GM10266 (cell line): ENCODE results near the gene TUBB6.

Experiments
- DNase-seq: peaks from one replicate; pipeline ENCODE4 v3.0.0; 2012; ENCODE audit errors: extremely low spot score
- CTCF ChIP-seq: IDR thresholded peaks from 2 replicates; pipeline ENCODE4 v1.5.1; 2012; ENCODE audit warnings: mild to moderate bottlenecking, low read depth; ENCODE audit not compliant: control insufficient read depth, insufficient read depth; ENCODE audit errors: missing control alignments

TUBB6 gene

GRCh38 chr18:12327510-12328178, 19.6 kb downstream of the TUBB6 start:
- peak; percentile 85 for DNase-seq

GRCh38 chr18:12328179-12328823, 20.3 kb downstream of the TUBB6 start:
- DNase-seq, result no peak
- TF ChIP-seq CTCF, result no peak

More at GRCh38 chr18:12327510-12328178, 19.6 kb downstream of the TUBB6 start:
- peak; percentile 87 for TF ChIP-seq CTCF

- TF ChIP-seq CTCF, result no peak
- no peak for DNase-seq
These were observed 21.2 kb downstream of the TUBB6 start for GRCh38 chr18:12329125-12329698.

- no peak for DNase-seq
- TF ChIP-seq CTCF, result no peak
These were observed 22.7 kb downstream of the TUBB6 start for GRCh38 chr18:12330766-12331165.

GRCh38 chr18:12333506-12334290, 25.7 kb downstream of the TUBB6 start:
- no peak for DNase-seq
- TF ChIP-seq CTCF, result no peak

GRCh38 chr18:12334366-12334808, 26.3 kb downstream of the TUBB6 start:
- DNase-seq, result no peak
- TF ChIP-seq CTCF, result no peak
